ENCODE measurements around the gene TMEM222. TPM values are rescaled to one million over a fixed set of nuclear protein-coding genes. Genes with fewer than 3 reads are reported as not detected.
A peak's percentile ranks its signal among the peaks of the same experiment; 100 is the strongest.

Gene TMEM222
- total and polyA plus RNA-seq, 2 of the 4 experiments (the other 2 are of a cell fraction), result 19.9 to 54.1 TPM

GRCh38 chr1:27321813-27322568, at the start of gene TMEM222 (continued):
- TF ChIP-seq NFE2L2 (IDR thresholded peaks at IDR 0.05; ENCODE audit: low read depth, low read length) (no peak; the same call in 1 of the 2 replicates), MAFK (IDR thresholded peaks at IDR 0.05; ENCODE audit: low read depth, low read length) (no peak), RCOR1 (IDR thresholded peaks at IDR 0.05; ENCODE audit: insufficient replicate concordance, low read length) (peak; percentile 77), POLR2A (IDR thresholded peaks at IDR 0.05; ENCODE audit: low read depth, low read length) (peak; percentile 79), FOS (IDR thresholded peaks at IDR 0.05; ENCODE audit: low read depth, low read length) (no peak; the same call in none of the 2 replicates), CHD1 (IDR thresholded peaks at IDR 0.05; ENCODE audit: low read depth, low read length) (no peak), RAD21 (IDR thresholded peaks at IDR 0.05; ENCODE audit: low read length) (no peak)

GRCh38 chr1:27274204-27274603, 47.8 kb upstream of the TMEM222 start:
- ATAC-seq (ENCODE audit: low read depth), result no peak
- H4K91ac ChIP-seq (ENCODE audit: insufficient read depth, low read depth, low read length), result no peak overlapping the region
- no peak overlapping the region for H2AK9ac ChIP-seq (replicated peaks; ENCODE audit: low read depth, low read length, poor library complexity)
- no peak overlapping the region for H3K4me2 ChIP-seq (ENCODE audit: low read depth, low read length)
- no peaks in the 10 kb centered on the region for H3K27me3 ChIP-seq (ENCODE audit: control insufficient read depth, insufficient read depth, low read length)
- H3K23ac ChIP-seq (ENCODE audit: low read depth, low read length), result no peak overlapping the region
- no peak overlapping the region for H3K4me3 ChIP-seq (ENCODE audit: insufficient read depth, low read depth, low read length)
- no TSS peak for BruUV-seq (replicated peaks)
- ChIA-PET POLR2A (ENCODE audit: unreplicated experiment) (no interaction called here), CTCF (interaction anchor here (1.0 kb wide), 1 partner anchor 9 kb away, joined by 3 read pairs; no protein-coding TSS in a partner anchor)
- H3K56ac ChIP-seq (ENCODE audit: extremely low read depth, insufficient read depth, low read length), result no peak overlapping the region
- no CpG with 5 or more reads among the region's 1 CpG for WGBS, 2 experiments (ENCODE audit: extremely low coverage in 2 of 2, insufficient read length in 1 of 2)
- H3K9me1 ChIP-seq (ENCODE audit: insufficient read depth, low read length), result no peaks in the 10 kb centered on the region
- H4K8ac ChIP-seq (ENCODE audit: low read depth in 2 of 2, low read length in 2 of 2), result no peak overlapping the region
- H3K18ac ChIP-seq (ENCODE audit: low read depth, low read length), result no peak overlapping the region
- no peak overlapping the region for H3K4ac ChIP-seq (ENCODE audit: low read depth, low read length)
- no peak overlapping the region for H2BK120ac ChIP-seq (ENCODE audit: low read depth, low read length)
- H3K79me1 ChIP-seq (ENCODE audit: low read depth in 1 of 2, low read length in 2 of 2), result no peaks in the 10 kb centered on the region
- no peaks in the 10 kb centered on the region for H3K9me3 ChIP-seq (ENCODE audit: control insufficient read depth, insufficient read depth, low read length)
- H4K20me1 ChIP-seq (ENCODE audit: insufficient read depth, low read length), result no peaks in the 10 kb centered on the region
- intact Hi-C loops (cut with micrococcal nuclease), result no loop called here
- no peaks in the 10 kb centered on the region for H3K36me3 ChIP-seq (ENCODE audit: control insufficient read depth, insufficient read depth, low read length)
- no peak overlapping the region for H2AFZ ChIP-seq (replicated peaks; ENCODE audit: low read length, poor library complexity)
- dilution Hi-C loops (cut with HindIII; ENCODE audit: low sequenced_read_pairs, unreplicated experiment), result no loop called here
- no peak overlapping the region for H3K27ac ChIP-seq (ENCODE audit: insufficient read depth, low read length)
- no peaks in the 10 kb centered on the region for H3K4me1 ChIP-seq (ENCODE audit: control insufficient read depth, insufficient read depth, low read length)
- no peak for DNase-seq
- in situ Hi-C loops (cut with MboI; ENCODE audit: low sequenced_read_pairs), result no loop called here
- no peak overlapping the region for H3K9ac ChIP-seq (ENCODE audit: low read depth, low read length)
- H3K14ac ChIP-seq (replicated peaks; ENCODE audit: low read depth, low read length), result no peak overlapping the region
- TF ChIP-seq BHLHE40 (IDR thresholded peaks at IDR 0.05; ENCODE audit: low read depth, low read length), result no peak
- H2BK15ac ChIP-seq (ENCODE audit: low read depth, low read length), result no peak overlapping the region
- no peak overlapping the region for H2AK5ac ChIP-seq (ENCODE audit: low read depth, low read length)
- no peak overlapping the region for H2BK20ac ChIP-seq (ENCODE audit: low read depth, low read length)
- H4K5ac ChIP-seq (ENCODE audit: low read depth, low read length), result no peak overlapping the region
- H2BK5ac ChIP-seq (ENCODE audit: low read depth, low read length, poor library complexity, severe bottlenecking), result no peak overlapping the region

Data from IMR-90 (cell line).